Breast epithelium (tissue), 3 donors: ENCODE data around the gene RALGAPA1.

Experiments
- CTCF ChIP-seq, 3 donors: fragments of 450-650 bp; IDR thresholded peaks; one replicate each; pipeline ENCODE4 v1.5.1; 2016 to 2017; ENCODE audit warnings: antibody characterized with exemption in 3 of 3, mild to moderate bottlenecking in 3 of 3, moderate library complexity in 3 of 3
- POLR2A ChIP-seq: fragments of 450-650 bp; IDR thresholded peaks from one replicate; pipeline ENCODE4 v1.6.1; 2016; ENCODE audit warnings: antibody characterized with exemption, mild to moderate bottlenecking, moderate library complexity
- POLR2AphosphoS5 ChIP-seq, 3 donors: sonication (generic); formaldehyde crosslinking; IDR thresholded peaks; one replicate each; pipeline ENCODE4 v1.6.1; 2017; ENCODE audit warnings: antibody characterized with exemption in 3 of 3

- TF ChIP-seq CTCF (IDR thresholded peaks at IDR 0.05), result no peak
- no peak for TF ChIP-seq POLR2AphosphoS5 (IDR thresholded peaks at IDR 0.05)
- no peak for TF ChIP-seq POLR2A
These were observed 302.6 kb downstream of the RALGAPA1 start for GRCh38 chr14:35506461-35506860.
